ENCODE measurements around the gene NFATC1.

GRCh38 chr18:79489051-79489898 lies 93.5 kb downstream of the NFATC1 start:
- TF ChIP-seq CTCF (IDR thresholded peaks at IDR 0.05) (no peak), POLR2AphosphoS5 (IDR thresholded peaks at IDR 0.05) (no peak)
